NCI-H1105 treated with DMSO at 0.1 percent for 48 hours (cell line): ENCODE measurements around the gene NMUR1.

Source experiments
- DNase-seq: peaks from one replicate; lab custom pipeline; 2025; lab: John Stamatoyannopoulos, UW

NMUR1 gene

DNA sequence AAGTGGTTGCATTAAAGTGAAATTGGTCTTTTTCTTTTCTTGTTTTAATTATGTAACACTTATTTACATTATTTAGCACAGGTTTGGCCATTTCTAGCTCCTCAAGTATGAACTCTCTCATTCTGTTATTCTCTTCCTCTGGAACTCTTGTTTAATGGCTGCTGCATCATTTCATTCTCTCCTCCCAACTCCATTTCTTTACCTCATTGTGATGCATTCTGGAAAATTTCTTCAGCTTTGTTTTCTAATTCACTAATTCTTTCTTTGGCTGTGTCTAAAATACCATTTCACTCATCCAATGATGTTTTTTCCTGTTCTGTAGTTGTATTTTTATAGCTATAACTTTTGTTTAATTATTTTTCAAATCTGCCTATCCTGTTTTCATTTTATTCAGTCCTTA, 22.5 kb upstream of the NMUR1 start:
- no peak for DNase-seq

GRCh38 chr2:231549446-231550239, 19.4 kb upstream of the NMUR1 start:
- no peak for DNase-seq

- DNase-seq: no peak
Observed at GRCh38 chr2:231548752-231549151, 18.5 kb upstream of the NMUR1 start.

DNA sequence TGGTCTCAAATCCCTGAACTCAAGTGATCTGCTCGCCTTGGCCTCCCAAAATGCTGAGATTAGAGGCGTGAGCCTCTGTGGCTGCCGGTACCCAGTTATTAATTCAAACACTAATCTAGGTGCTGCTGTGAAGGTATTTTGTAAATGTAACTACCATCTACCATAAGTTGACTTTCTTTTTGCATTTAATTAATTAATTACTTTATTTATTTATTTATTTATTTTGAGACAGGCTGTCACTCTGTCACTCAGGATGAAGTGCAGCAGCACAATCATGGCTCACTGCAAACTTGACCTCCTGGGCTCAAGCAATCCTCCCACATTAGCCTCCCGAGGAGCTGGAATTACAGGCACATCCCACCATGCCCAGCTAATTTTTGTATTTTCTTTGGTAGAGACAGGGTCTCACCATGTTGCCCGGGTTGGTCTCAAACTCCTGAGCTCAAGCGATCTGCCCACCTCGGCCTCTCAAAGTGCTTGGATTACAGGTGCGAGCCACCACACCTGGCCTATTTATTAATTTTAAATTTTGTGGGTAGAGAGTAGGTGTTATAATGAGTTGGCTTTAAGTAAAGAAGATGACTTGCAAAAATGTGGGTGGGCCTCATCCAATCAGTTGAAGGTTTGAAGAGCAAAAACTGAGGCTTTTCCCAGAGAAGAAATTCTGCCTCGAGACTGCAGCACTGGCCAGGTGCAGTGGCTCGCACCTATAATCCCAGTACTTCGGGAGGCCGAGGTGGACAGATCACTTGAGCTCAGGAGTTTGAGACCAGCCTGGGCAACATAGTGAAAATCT, 17.3 kb upstream of the NMUR1 start:
- no peak for DNase-seq

- DNase-seq: no peak
Observed at GRCh38 chr2:231546014-231546715, 15.9 kb upstream of the NMUR1 start.

DNA sequence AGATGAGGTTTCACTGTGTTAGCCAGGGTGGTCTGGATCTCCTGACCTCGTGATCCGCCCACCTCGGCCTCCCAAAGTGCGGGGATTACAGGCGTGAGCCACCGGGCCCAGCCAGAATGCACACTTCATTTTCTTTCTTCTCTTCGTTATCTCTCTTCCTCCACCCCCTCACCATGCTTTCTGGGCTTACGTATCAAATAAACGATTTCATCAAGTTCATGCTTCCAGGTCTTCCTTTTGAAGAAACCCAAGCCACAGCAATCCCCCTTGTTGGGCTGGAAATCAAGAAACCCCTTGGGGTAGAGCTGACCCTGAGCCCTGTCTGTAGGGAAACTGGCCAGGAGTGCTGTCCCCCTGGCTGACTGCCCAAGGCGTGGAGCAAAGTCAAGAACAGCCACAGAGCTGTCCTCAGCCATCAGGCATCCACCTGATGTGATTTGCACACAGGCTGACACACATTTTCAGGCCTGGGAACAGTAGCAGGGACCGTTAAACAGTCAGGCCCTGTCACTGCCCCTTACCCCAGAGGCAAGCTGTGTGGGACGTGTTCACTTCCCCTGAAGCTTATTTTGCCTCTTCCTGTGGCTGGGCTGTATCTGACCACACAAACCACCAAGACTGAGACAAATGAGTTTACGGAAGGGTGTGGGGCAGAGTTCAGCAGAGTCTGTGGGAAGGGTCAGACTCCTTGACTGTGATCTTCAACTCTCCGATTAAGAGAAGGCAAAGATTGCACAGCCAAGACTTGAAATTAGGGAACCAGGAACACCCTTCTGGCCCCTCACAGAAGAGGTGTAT, 15.1 kb upstream of the NMUR1 start:
- no peak for DNase-seq

DNA sequence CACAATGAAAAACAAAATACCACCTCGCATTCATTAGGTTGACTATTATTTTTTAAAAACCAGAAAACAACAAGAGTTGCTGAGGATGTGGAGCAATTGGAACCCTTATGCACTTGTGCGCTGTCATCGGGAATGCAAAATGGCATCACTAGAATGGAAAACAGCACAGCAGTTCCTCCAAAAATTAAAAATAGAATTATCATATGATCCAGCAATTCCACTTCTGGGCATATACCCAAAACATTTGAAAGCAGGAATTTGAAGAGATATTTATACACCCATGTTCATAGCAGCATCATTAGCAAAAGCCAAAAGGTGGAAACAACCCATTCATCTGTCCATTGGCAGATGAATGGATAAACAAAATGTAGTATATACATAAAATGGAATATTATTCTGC, 11.9 kb upstream of the NMUR1 start:
- no peak for DNase-seq

DNA sequence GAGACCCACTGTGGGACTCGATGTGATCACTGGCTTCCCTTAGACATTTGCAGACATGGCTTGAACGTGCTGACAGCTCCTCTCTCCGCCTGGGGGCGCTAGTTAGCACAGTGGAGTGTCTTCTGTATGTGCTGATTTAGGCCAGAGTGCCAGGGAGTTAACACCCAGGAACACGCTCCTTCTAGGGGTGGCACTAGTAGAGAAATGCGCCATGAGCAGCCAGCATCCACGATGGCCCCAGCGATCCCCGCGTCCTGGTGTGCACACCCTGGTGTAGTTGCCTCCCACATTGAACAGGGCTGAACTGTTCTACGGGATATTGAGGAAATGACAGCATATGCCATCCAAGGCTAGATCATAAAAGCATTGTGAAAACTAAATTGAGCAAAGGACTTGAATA, 11.4 kb upstream of the NMUR1 start:
- DNase-seq: no peak

GRCh38 chr2:231539991-231540390, 9.7 kb upstream of the NMUR1 start:
- no peak for DNase-seq

GRCh38 chr2:231535961-231536360, 5.7 kb upstream of the NMUR1 start:
- no peak for DNase-seq

DNA sequence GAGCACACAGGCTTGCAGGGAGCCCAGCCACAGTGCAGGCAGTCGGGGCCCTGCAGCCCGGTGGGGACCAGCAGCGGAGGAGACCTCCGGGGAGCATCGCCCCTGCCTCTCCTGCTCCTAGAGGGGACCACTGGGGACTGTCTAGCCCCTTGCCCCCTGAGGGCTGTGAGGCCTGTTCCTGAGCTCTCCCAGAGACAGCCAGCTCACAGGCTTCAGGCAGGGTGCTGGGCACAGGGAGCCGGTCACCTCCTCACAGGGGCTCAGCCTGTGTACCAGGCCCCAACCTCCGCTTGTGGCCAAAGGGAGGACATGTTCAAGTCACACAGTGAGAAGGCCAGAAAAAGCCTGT, 3.5 kb upstream of the NMUR1 start:
- DNase-seq: no peak

GRCh38 chr2:231533086-231533776, 3.0 kb upstream of the NMUR1 start:
- no peak for DNase-seq

DNA sequence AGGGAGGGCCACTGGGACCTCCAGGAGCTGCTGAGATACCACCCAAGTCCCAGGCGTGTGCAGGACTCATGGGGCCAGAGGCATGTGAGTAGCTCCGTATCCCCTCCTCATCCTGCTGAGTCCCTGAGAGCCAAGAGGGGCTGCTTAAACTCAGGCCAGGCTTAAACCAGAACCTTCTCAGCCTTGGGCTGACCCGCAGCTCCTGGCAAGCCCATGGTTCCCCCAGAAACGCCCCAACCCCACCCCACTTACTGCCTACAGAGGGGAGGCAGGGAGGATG, 2.5 kb upstream of the NMUR1 start:
- no peak for DNase-seq

- DNase-seq: no peak
Observed at GRCh38 chr2:231531883-231532755, 1.9 kb upstream of the NMUR1 start.

- no peak for DNase-seq
Observed at GRCh38 chr2:231531466-231531865, 1.2 kb upstream of the NMUR1 start.

DNA sequence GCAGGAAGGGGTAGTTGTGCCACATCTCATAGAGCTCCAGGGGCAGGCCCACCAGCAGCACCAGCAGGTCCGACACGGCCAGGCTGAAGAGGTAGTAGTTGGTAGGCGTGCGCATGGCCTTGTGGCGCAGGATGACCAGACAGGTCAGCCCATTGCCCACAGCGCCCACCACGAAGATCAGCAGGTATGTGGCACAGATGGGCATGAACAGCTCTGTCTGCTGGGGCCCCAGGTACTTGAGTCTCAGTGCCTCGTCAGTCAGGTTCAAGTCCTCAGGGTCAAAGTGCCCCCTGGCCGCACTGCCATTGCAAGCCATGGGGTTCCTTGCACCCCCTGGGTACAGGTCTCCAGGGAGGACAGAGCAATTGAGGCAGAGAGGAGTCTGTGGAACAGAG, 1.6 kb downstream of the NMUR1 start:
- no peak for DNase-seq

- no peak for DNase-seq
Observed at GRCh38 chr2:231527955-231528635, 2.1 kb downstream of the NMUR1 start.

DNA sequence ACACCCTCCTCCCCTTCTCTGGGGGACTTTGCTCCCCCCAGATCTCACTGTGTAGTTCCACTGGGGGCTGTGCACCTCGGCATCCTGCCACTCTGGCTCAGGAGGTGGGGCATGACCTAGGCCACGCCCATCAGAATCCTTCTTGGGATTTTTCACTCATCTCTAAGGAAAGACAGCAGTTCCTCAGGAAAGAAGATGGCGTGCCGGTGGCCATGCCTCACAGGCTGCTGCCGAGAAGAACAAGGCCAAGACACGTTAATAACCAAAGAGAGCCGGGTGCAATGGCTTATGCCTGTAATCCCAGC, 3.2 kb downstream of the NMUR1 start:
- no peak for DNase-seq

DNA sequence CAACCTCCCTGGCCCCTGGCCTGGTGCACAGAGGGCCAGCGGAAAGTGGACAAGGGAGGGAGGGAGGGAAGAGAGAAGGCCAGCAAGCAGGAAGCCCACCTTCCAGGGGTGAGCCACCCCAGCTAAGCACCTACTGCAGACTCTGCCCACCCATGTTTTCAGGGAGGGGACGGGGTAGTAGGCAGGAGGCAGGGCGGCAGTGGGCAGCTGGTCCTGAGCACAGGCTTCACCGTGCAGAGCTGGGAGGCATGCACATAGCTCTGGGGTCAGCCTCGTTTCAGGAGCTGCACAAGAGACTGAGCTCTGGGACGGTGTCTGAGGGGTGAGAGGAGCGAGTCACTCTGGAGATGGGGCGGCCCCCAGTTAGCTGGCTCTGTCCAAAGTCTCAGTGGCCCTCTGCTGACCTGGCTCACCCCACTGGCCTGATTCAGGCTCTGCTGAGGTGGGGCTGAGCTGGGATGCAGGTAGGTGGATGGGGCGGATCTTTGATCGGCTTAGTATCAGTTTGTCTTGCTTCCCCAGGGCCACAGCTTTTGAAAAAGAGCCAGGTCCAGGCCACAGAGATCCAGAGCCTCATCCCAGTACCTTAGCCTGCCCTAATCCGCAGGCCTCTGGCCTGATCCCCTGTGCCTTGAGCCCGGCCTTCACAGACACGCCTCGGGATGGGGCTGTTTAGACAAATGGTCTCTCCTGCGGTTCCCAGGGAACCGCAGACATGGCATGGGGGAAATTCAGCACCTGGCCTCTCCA, 3.7 kb downstream of the NMUR1 start:
- DNase-seq: no peak
